ENCODE measurements around the gene ENDOV.

GRCh38 chr17:80478487-80479245 is 63.7 kb downstream of the ENDOV start:
- TF ChIP-seq CTCF (IDR thresholded peaks at IDR 0.05; ENCODE audit: borderline replicate concordance, extremely low read depth, low read length, poor library complexity, severe bottlenecking) (no peak), EZH2 (IDR thresholded peaks at IDR 0.05; ENCODE audit: borderline replicate concordance, low read depth, low read length, severe bottlenecking) (no peak)

All from DND-41 (cell line).